HG03045 (cell line): ENCODE measurements around the gene KIFAP3.
"Not testable (repeated sequence)": the region's sequence is repeated elsewhere in the genome, so short reads cannot be mapped to it uniquely, and the experiment has no call there.

Experiments used
- ATAC-seq: cut with Tn5 transposase; IDR thresholded peaks from one replicate; pipeline ENCODE4 v1.9.1; 2021; ENCODE audit warnings: mild to moderate bottlenecking, moderate library complexity; ENCODE audit not compliant: unreplicated experiment

KIFAP3 gene

DNA sequence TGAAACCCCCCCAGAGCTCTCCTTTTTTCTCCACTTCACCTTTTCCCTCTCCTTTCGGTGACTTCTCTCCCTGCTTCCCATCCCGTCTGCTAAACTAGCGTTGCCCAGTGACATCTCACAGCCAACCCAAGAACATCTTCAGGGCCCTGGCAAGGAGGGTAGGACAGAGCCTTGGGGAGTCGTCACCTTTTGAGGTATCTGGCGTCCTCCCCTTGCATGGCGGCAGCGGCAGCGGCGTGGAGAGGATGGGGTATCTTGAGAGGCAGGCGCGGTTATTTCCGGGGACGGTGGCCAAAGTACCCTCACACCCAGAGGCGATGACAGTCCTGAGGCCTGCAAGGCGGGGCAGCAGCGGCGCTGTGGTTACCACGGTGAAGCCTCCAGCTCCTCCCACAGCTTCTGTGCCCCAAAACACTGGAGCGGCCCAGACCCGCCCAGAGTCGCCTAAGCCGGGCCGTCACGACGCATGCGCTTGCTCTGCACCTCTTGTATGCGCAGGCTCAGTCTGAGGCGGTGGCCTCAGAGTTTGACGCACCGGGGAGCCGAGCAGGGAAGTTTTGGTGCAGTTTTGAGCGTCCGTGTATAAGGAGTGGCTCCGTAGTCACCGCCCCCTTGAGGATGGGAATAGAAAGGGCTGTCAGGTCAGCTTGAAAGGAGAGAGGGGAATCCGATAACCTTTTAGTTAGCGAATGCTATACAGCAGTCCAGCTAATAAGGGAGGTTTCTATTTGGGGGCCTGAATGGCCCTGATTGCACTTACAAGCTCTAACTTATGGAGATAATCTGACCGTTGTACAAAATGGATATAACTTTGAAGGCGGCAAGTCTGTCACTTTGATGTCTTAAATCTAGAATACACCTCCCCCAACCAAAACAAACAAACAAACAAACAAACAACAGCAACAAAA lies at the start of gene KIFAP3:
TSS of gene KIFAP3 (minus strand) at position 446 of the 908 bp plus-strand sequence. CDS start at position 218, 228 bp downstream.
- peak; percentile 98 for ATAC-seq

DNA sequence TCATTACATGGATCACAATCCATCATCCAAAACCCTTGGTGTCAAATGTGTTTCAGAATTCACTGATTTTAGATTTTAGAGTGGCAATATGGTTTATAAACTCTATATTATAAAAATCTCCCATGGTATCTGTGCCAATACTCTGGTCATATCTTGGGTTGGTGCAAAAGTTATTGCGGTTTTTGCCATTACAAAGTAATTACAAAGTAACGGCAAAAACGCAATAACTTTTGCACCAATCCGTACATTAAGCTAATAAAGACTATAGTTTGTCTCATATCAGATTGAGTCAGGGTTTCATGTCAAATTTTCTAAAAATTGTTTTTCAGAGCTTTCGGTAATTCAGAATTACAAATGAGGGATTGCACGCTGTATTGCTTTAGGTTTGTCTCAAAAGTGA lies 47.9 kb upstream of the KIFAP3 start:
- no peak for ATAC-seq

DNA sequence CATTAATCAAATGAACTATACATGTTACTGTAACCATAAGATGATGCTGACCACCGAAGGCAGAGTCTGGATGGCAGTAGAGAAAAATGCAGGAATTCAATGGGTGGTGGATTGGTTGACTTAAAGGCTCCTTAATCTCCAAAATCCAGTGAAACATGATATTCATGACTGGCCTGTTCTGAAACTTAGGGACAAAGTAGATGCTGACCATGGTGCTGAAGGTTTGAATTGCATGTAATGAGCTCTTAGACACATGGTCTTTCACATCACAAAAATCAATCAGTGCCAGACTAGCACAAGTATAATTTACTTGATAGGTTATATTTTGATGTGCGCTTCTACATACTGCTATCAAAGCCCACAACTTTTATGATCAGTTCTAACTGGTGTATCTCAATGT lies 40.4 kb upstream of the KIFAP3 start:
- no peak for ATAC-seq

DNA sequence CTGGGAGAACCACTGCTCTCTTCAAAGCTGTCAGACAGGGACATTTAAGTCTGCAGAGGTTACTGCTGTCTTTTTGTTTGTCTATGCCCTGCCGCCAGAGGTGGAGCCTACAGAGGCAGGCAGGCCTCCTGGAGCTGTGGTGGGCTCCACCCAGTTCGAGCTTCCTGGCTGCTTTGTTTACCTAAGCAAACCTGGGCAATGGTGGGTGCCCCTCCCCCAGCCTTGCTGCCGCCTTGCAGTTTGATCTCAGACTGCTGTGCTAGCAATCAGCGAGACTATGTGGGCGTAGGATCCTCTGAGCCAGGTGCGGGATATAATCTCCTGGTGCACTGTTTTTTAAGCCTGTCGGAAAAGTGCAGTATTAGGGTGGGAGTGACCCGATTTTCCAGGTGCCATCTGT lies 38.6 kb upstream of the KIFAP3 start:
- not testable (repeated sequence) for ATAC-seq

DNA sequence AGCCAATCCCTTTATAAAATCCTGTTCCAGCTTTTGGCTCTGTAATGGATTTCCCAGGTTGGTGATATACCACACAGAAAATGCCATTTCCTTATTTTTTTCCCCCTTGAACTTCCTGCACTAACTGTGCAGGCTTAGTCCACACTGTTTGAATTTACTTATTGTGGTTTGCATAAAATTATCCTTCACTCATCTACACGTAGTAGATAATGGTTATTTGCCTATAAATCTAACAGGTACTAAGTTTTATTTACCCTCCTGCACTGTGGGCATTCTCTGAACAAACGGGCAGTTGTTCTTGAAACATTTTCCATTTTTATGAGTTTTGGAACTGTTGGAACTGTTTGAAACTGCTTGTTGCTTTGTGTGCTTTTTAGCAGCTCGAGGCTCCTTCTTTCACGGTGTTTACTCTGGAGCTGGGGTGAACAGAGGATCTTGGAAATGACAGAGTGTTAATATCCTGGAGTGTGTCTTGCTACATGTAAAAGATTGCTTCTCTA lies 23.0 kb upstream of the KIFAP3 start:
- ATAC-seq, result no peak

- no peak for ATAC-seq
Observed at GRCh38 chr1:170096806-170097340, 22.4 kb upstream of the KIFAP3 start.

- ATAC-seq, result no peak
Observed at GRCh38 chr1:170095976-170096748, 21.7 kb upstream of the KIFAP3 start.

DNA sequence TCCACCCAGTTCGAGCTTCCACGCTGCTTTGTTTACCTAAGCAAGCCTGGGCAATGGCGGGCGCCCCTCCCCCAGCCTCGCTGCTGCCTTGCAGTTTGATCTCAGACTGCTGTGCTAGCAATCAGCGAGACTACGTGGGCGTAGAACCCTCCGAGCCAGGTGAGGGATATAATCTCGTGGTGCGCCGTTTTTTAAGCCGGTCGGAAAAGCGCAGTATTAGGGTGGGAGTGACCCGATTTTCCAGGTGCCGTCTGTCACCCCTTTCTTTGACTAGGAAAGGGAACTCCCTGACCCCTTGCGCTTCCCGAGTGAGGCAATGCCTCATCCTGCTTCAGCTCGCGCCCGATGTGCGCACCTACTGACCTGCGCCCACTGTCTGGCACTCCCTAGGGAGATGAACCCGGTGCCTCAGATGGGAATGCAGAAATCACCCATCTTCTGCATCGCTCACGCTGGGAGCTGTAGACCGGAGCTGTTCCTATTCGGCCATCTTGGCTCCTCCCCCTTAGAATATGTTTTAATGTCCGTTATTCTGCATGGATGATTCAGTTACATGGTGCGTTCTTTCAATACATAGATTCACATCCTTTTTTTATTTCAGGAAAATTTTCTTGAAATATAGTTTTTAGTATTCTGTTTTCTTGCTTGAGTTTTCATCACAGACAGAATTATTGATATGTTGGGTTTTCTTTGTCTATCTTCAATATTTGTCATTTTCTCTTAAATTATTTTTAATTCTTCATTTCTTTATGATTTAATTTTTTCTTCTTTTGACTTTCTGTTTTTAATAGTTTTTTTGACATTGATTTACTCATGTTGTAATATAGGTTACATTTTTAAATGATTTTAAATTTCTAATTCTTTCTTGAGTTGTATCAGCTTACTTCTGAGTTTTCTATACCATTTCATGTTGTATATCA lies 20.5 kb upstream of the KIFAP3 start:
- ATAC-seq, result not testable (repeated sequence)

DNA sequence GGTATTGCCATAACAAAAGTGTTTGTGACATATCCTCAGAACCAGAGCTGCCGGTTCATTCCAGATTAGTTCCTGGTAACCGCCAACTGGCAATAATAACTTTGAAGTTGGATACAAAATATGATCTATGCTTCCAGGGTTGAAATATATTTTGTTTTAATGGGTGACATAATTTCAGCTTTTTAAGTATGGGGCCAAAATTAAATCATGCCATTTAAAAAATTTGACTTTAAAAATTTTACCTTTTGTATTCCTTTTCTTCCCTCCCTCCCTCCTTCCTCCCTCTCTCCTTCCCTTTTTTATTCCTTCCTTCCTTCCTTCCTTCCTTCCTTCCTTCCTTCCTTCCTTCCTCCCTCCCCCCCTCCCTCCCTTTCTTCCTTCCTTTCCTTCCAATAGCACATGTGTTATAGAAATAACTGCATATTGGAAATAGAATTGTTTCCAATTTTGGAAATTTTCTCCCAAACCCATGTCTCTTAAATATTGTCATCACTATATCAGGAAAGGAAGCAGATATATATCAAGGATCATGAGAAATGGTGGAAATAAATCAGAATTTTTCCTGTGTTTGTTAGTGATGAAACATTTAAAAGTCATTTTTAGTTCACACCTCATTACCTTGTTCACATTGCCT lies 12.0 kb upstream of the KIFAP3 start:
- no peak for ATAC-seq

GRCh38 chr1:170085091-170085490 lies 10.6 kb upstream of the KIFAP3 start:
- ATAC-seq, result no peak

DNA sequence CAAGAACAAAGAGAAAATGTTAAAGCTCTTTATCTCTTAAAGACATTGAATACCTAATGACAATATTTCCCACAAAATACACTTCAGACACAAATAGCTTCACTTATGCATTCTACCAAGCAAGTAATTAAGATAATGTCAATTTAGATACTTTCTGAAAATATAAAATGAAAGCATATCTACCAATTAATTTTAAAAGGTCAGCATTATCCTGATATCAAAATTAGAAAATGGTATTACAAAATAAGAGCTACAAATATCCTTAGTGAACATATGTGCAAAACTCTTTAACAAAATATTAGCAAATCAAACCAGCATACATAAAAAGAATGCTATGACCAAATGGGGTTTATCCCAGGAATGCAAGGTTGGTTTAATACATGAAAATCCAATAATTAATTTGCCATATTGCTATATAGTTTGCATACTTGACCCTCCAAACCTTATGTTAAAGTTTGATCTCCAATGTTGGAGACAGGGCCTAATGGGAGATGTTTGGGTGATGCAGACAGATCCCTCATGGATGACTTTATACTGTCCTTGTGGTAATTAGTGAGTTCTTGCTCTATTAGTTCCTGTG lies 4.2 kb upstream of the KIFAP3 start:
- no peak for ATAC-seq

DNA sequence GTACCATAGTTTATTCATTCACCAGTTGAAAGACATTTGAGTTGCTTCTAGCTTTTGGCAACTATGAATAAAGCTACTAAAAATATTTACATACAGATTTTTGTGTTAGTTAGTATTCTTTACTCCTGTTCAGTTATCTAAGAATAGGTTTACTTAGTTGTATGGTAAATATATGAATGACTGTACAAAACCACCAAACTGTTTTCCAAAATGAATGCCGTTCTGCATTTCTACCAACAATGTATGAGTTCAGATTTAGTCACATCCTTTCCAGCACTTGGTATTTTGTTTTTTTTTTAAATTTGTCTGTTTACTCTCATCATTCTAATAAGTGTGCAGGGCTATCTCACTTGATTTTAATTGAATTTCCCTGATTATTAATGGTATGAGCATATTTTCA lies 3.4 kb upstream of the KIFAP3 start:
- no peak for ATAC-seq

GRCh38 chr1:170076952-170077351 lies 2.5 kb upstream of the KIFAP3 start:
- not testable (repeated sequence) for ATAC-seq

GRCh38 chr1:170076199-170076598 lies 1.7 kb upstream of the KIFAP3 start:
- no peak for ATAC-seq

DNA sequence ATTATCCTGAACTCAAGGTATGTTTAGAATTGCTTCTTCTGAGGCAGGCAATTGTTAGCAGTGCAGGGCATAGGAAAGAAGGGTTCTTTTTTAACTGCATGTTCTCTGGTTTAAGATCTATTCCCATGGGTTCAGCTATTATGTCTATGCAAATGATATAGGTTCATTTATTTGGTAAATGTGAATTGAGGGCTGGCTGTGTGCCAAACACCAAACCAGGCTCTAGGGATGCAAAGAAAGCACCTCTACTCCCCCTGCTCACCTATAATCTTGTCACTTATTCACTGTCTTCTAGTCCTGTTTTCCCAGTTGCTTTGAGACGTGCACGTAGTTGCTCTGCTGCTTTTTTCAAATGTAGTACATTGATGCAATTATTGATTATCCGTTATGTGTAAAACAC lies 691 bp upstream of the KIFAP3 start:
- no peak for ATAC-seq

- ATAC-seq, result no peak
Observed at GRCh38 chr1:170073893-170074249, 624 bp downstream of the KIFAP3 start.

- no peak for ATAC-seq
Observed at GRCh38 chr1:170071378-170071777, 3.1 kb downstream of the KIFAP3 start.

- ATAC-seq, result no peak
Observed at GRCh38 chr1:170068923-170069322, 5.6 kb downstream of the KIFAP3 start.

- no peak for ATAC-seq
Observed at GRCh38 chr1:170067253-170067819, 7.2 kb downstream of the KIFAP3 start.
